HT-29 (cell line): Measurements from ENCODE around the gene CTNS. TPM values are rescaled to one million over a fixed set of nuclear protein-coding genes. Genes with fewer than 3 reads are reported as not detected.
"Not testable (repeated sequence)": the region's sequence is repeated elsewhere in the genome, so short reads cannot be mapped to it uniquely, and the experiment has no call there.

Source experiments
- DNase-seq: peaks from one replicate; pipeline ENCODE4 v3.0.0-alpha.2; 2015; ENCODE audit warnings: low spot score
- total RNA-seq: library from RNA; depleted of rRNA; stranded (reverse); fragments of >200 nt; shearing (Covaris generic); gene quantifications from 2 replicates; pipeline ENCODE4 v1.2.3, GENCODE V29; 2014

Gene CTNS
- total RNA-seq, 1 experiment from 2014 or later = 18.4 TPM

DNA sequence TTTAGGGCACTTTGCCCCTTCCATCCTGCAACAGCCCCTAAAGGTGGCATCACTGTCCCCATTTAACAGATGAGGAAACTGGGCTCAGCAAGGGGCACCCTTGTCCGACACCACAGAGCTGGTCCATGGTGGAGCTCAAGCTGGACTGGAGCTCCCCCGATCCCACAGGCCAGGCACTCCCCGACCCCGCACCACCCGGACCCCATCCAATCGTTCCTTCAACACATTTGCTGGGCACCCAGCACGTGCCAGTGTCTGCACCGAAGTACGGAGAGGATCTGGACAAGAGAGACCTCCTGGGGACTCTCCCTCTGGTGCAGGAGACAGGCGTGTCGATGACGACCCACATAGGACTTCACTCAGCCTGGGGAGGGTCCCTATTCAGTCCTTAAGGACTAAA is 45.5 kb downstream of the CTNS start:
- no peak for DNase-seq

DNA sequence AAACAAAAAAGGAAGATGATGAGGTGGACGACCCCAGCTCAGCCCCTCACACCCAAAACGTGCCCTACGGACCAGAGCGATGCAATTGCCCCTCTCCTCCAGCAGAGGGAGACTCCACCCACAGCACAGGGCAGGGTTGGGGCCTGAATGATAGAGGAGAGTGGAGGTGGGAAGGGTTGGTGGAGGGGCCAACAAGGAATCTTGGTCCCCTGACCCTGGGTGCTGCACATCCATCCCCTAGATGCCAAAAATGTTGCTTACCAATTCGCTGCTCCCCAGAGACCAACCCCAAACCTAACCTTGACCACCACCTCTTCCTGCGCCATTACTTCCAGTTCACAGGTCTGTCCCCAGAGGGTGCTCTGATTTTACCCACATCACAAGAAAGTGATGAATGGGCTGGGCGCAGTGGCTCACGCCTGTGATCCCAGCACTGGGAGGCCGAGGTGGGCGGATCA is 46.5 kb downstream of the CTNS start:
- peak; percentile 36 for DNase-seq

DNA sequence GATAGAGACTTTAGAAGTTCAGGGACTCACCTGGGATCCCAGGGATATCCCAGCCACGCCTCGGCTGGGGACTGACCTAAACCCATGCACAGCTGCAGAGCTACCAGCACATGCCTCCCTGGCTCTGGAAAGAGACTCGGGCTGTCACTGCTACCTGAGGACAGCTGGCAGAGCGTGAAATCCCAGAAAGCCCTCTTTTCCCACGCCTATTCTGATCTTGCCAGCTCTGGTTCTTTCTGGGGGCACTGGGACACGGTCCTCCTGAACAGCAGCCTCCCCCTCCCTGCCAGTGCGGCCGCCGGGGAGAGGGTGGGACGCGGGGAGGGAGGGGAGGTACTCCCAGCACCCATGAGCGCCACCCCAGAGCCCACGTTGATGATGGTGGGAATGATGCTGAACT is 48.6 kb downstream of the CTNS start:
- no peak for DNase-seq

DNA sequence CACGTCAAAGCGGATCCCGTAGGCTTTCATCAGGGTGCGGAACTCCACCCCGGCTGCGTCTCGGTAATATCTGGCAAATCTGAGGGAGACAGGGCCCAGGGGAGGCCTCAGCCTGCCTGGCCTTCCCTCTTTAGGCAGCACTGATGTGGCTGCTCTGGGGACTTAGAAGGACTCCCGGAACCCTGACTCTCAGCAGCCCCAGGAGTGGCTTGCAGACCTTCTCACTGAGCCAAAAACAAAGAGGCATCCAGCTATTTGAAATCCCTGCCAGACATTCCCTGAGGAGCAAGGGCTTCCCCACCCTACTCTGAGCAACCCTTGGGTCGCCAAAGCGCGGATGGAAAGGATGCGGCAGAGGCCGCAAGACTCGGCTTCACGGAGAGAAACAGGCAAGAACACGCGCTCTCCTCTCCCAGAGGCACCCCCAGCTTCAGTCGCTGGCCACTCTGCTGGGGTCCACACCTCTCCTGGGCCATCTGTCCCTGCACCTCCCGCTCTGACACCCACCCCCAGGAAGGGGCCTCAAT is 51.5 kb downstream of the CTNS start:
- no peak for DNase-seq

DNA sequence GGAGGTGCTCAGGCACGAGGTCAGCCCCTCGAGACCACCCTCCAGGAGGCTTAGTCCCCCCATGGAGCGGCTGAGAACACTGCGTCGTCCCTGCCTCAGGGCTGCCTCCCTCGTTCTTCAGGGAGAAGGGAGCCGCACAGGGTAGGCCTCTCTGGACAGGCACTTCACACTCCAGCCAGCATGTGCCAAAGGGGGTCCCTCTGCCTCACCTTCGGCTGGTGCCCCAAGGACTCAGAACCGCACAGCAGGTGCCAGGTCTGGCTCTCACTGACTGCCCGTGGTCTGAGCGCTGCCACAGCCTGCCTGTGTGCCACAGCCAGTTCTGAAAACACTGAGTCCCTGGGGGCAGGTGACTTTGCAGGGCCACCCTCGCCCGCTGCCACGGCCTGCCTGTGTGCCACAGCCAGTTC is 52.3 kb downstream of the CTNS start:
- no peak for DNase-seq

DNA sequence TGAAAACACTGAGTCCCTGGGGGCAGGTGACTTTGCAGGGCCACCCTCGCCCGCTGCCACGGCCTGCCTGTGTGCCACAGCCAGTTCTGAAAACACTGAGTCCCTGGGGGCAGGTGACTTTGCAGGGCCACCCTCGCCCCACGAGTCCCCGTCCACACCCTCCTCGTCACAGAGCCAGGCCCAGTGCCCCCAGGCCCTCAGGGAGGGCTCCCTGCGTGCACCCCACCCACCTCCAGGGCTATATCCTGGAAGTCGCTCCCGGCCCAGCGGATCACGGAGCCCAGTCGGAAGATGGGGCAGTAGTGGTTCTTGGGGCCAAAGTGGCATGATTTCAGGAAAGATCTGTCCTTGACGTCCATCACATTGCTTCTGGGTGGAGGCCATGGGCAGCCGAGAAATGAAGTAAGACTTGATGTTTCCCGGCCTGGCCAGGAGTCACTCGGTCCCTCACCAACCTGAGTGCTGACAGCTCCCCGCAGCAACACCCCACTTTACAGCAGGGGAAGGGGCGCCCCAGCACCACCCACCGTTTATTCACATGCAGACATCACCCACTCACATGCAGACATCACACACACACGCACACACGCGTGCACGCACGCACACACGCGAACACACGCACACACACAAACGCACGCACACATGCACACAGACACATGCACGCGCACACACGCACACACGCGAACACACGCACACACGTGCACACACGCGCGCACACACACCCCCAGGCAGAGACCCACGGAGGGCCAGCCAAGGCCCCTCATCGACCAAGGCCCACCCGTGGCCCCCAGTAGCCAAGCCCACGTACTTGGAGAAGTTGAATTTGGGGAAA is 52.9 kb downstream of the CTNS start:
- no peak for DNase-seq

DNA sequence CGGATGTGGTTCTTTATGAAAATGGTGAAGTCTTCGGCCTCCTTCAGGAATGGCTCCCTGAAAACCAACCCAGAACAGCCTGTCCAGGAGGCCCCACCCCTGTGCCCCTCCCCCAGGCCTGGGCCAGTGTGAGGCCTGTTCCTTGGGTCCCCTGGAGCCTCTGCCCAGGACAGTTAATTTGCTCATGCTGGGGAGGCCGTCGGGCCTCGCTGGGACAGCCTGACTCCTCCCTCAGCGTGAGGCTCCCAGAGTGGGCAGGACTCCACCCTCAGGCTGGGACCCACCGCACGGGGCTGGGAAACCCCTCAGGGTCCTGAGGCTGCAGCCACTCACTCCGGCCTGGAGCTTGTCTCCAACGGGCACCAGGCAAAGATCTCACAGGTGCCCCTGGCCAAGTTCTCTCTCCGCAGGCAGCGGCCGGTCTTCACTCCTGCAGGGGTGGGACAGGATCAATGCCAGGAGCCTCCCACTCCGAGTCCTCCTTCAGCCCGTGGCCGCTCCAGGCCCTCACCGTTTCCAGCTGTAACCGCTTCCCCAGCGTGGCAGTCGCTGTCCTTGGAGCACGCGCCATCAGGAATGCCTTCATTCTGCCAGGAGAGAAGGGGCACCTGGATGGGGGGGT is 53.6 kb downstream of the CTNS start:
- DNase-seq = no peak

DNA sequence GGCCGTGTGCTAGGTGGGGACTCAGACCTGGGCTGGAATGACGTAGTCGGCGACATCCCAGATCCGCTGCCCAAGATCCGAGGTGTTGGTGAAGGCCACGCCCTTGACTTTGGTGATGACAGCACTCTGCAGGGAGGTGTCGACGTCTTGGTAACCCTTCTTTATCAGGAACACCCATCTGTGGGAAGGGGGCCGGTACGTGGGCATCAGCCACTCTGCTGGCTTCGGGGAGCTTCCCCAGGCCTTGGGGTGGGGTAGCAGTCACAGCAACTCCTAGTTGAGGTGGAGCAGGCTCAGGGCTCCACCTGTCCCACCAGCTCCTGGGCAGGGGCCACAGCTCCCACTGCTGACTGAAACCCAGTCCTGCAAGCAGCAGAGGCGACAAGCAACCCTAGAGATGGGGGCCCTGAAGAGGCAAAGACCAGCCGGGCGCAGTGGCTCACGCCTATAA is 55.1 kb downstream of the CTNS start:
- no peak for DNase-seq

DNA sequence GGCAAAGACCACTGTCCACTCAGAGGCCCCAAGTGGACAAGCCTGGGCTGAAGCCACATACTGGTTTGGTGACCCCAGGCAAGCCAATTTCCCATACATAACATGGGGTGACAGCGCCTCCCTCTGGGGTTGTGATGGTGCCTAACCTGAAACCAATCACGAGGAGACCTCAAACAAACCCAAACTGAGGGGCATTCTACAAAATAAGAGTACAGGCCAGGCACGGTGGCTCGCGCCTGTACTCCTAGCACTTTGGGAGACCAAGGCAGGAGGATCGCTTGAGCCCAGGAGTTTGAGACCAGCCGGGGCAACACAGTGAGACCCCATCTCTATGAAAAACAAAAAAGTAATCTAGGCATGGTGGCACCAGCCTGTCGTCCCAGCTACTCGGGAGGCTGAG is 55.8 kb downstream of the CTNS start:
- DNase-seq = no peak

DNA sequence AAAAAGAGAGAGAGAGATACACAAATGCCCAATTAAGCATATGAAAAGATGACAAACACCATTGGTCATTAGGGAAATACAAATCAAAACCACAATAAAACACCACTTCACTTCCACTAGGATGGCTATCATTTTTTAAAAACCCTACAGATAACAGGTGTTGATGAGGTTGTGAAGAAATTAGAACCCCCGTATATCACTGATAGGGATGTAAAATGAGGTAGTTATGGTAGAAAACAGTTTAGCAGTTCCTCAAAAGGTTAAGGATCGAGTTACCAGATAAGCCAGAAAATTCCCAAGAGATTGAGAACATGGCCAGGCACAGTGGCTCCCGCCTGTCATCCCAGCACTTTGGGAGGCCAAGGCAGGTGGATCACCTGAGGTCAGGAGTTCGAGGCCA is 56.6 kb downstream of the CTNS start:
- no peak for DNase-seq

DNA sequence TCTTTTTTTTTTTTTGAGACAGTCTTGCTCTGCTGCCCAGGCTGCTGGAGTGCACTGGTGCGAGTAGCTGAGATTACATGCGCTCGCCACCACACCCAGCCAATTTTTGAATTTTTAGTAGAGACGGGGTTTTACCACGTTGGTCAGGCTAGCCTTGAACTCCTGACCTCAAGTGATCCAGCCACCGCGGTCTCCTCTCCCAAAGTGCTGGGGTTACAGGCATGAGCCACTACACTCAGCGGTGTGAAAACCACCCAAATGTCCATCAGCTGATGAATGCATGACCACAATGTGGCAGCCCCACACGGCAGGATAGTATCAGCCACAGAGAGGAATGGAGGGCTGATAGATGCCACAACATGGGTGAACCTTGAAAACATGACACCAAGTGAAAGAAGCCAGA is 57.3 kb downstream of the CTNS start:
- no peak for DNase-seq

DNA sequence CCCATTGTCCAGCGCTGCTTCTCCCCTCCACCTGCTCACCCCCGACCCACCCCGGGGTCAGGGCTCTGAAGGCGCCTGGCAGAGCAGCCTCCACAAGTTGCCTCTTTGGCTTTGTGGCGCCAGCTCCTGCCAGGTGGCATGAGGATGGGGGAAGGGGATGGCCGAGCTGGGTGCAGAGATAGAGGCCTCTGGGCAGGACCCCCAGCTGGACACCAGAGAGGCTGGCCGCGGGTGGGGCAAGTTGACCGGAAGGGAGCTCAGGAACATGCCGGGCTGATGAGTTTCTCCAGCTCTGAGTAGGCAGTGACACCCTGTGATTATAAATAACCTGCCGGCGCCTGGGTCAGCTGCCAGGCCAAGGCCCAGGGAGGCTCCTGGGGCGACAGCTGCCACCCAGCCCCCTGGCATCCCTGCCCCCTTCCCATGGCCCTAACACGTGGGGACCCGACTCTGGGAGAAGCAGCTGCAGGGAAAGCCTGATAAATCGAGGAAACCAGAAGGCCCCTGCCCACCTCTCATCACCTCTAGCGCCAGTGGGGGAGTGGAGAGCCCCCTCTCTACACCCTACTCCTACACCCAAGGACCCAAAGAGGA is 58.7 kb downstream of the CTNS start:
- DNase-seq = no peak

DNA sequence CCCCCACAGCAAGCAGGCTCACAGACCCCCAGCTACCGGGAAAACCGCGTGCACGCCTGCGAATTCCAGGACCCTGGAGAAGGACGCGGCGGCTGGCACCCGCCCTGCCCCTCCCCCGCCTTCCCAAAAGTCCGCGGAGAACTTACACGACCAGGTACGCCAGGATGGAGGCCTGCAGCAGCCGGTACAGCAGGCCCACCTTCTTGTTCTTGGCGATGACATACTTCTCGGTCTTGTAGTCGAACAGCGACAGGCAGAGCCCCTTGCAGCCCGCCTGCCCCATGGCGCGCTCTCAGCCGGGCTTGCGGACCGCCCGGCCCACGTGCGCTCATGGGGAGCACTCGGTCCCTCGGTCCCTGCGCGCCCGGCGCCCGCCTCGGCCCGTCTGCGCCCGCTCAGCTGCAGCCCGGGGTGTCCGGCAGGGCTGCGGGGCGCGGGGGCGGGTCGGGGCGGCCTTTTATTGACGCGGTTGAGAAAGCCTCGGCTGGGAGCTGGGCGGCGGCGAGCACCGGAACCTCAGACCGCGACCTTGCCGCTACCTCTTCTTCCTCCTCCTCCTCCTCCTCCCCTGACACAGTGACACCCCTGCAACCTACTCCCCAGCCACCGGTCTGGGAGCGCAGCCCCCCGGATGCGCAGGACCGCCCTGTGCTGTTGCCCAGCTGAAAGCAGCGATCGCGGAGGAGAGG is 59.3 kb downstream of the CTNS start, which contains the start of gene P2RX5:
TSS of gene P2RX5 (minus strand) at position 433 of the 689 bp plus-strand sequence. CDS start at position 283, 150 bp downstream.
- DNase-seq = no peak

DNA sequence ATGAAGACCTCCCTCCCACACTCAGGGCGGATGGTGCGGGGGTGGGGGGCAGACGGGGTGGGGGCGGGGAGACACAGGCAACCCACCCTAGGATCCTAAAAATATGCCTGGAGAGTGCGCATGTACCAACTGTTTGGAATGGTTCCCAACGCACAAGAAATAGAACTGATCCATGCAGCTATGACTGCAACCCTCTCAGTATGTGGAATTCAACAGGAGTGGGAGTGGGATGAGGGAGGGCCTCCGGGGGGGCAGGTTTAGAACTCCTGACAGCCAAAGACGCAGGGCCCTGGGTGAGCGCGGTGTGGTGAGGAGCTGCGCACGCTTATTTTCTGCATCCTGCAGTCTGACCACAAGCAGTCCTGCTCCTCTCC is 60.5 kb downstream of the CTNS start:
- no peak for DNase-seq

DNA sequence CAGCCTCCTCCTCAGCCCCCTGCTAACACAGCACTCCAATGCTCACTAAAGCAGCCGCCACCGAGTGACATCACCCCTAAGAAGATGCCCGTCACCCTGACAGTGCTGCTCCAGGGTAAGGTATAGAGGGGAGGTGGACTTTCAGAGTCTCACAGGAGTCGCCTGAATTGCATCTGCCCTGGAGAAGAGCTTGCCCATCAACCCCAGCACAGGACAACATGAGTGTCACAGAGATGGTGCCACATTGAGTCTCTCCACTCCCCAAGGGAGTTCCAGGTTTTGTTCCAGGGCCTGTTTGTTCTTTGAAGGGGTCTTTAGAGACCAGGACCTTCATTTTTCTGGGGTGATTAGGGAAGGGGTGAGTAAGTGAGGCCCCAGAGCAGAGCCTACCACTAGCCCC is 61.6 kb downstream of the CTNS start:
- DNase-seq = no peak

DNA sequence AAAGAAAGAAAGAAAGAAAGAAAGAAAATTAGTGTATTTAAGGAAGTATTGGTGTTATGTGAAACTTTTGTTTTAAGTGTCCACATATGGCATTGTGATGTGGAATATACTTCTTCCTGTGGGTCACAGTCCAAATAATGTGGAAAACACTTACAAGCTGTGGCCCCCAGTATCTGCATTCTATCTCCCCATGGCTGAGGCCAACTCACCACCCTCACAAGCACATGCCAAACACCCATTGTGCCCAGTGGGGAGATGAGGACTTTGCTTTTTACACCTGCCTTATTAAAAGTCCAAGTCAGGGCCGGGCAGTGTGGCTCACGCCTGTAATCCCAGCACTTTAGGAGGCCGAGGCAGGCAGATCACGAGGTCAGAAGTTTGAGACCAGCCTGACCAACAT is 63.4 kb downstream of the CTNS start:
- DNase-seq = no peak

DNA sequence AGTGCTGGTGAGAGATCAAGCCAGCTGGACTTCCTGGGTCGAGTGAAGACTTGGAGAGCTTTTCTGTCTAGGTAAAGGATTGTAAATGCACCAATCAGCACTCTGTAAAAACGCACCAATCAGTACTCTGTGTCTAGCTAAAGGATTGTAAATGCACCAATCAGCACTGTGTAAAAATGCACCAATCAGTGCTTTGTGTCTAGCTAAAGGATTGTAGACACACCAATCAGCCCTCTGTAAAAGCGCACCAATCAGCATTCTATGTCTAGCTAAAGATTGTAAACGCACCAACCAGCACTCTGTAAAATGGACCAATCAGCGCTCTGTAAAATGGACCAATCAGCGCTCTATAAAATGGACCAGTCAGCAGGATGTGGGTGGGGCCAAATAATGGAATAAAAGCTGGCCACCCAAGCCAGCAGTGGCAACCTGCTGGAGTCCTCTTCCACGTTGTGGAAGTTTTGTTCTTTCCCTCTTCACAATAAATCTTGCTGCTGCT is 65.5 kb downstream of the CTNS start:
- not testable (repeated sequence) for DNase-seq

DNA sequence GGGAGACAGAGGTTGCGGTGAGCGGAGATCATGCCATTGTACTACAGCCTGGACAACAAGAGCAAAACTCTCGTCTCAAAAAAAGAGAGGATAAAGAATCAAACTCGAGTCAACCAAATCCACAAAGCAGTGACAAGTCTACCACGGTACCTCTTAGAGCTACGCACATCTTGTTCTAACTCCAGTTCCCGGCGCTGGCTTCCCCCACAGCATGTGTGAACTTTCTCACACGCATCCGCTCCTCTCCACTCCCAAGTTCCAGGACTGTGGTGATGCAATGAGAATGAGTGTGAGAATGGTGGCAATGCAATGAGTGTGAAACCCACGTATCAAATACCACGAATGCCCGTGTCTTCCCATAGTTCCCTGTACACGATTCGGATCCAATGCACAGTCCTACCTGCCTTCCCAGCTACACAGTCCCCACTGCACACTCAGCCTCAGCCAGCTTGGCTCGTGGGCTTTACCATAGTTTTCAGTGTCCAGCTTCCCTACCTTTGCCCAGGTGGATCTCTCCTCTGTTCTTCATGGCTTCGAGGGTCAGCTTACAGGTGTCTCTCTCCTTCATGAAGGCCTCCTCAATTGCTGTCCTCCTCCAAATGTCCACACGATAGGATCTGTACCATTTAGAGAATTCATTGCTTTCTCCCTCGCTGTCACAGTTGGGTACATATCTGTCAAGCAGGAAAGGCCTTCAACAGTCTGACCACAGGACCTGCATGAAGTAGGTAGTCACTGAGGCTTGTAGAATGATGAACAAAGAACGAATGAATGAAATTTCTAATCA is 68.6 kb downstream of the CTNS start:
- no peak for DNase-seq

DNA sequence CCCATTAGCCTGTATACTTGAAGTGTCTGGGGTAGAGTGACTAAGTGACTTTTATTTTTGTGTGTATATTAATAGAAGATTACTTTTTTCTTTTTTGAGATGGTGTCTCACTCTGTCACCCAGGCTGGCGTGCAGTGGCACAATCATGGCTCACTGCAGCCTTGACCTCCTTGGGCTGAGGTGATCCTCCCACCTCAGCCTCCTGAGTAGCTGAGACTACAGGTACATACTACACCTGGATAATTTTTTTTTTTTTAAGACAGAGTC is 69.1 kb downstream of the CTNS start:
- DNase-seq = not testable (repeated sequence)

DNA sequence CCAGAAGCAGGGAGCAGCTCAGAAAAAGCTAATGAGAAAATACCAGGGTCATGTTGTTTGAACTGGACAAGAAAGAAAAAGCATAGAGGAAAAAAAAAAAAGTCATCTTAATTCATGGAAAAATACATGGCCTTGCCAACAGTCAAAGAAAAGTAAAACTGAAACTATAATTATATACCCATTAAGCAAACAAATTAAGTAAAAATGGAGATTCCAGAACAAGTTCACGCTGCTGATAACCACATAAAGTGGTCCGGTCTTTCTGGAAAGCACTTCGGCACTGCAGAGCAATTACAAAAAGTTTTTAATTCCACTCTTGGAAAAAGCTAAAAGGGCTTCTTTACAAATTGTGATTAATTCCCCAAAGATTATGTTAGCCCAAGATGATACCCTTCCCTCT is 71.8 kb downstream of the CTNS start:
- DNase-seq = no peak

DNA sequence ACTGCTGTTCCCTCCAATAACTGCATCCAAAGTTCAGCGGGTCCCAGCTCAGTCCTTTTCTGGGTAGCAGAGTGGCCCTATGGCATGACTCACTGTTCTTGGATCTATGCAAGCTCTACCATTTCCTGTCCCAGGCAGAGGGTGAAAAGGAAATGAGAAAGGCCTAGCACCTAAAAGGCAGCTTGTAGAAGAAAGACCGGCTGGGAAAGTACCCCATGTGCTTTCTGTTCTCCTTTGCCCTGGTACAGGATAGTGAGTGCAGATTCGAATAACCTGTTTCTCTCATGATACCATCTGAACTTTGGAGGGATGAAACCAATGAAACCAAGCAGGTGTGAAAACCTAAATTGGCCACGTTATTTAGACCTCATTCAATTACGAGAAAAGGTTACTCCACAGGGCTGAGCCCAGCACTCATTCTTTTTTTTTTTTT is 74.4 kb downstream of the CTNS start:
- peak; percentile 38 for DNase-seq
